HEK293 (cell line): ENCODE measurements around the gene SYNM.

ENCODE experiments used
- CTCF ChIA-PET: fragments of 350-600 bp; formaldehyde crosslinking; extraction: SDS; loops from one replicate; lab custom pipeline; 2021; ENCODE audit warnings: antibody characterized with exemption; lab: Yijun Ruan, JAX
- POLR2A ChIA-PET: fragments of 300-600 bp; formaldehyde crosslinking; extraction: SDS; loops from one replicate; lab custom pipeline; 2020; ENCODE audit warnings: antibody characterized with exemption, inconsistent platforms; lab: Yijun Ruan, JAX
- H3K27ac ChIP-seq: fragments of 200-500 bp; sonication (Bioruptor generic); 2 replicates; pipeline ENCODE4 v1.5.1; 2014; ENCODE audit warnings: low read depth, low read length, control low read depth, inconsistent platforms; ENCODE audit errors: extremely low read depth
- H3K36me3 ChIP-seq, 2 experiments: fragments of 200-500 bp in 1 of 2; sonication (Bioruptor generic) in 1 of 2; 1 replicate in 1 of 2; 2 replicates in 1 of 2; pipeline ENCODE4 v1.5.1; 2014 to 2017; ENCODE audit warnings: inconsistent platforms in 2 of 2, low read length in 2 of 2; ENCODE audit not compliant: control insufficient read depth in 2 of 2, insufficient read depth in 1 of 2
- H3K4me1 ChIP-seq: fragments of 200-500 bp; sonication (Bioruptor generic); 2 replicates; pipeline ENCODE4 v1.5.1; 2014; ENCODE audit warnings: mild to moderate bottlenecking, low read length, inconsistent platforms; ENCODE audit not compliant: control insufficient read depth, insufficient read depth
- H3K4me3 ChIP-seq: 2 replicates; pipeline ENCODE4 v1.5.1; 2011; ENCODE audit warnings: low read depth, mild to moderate bottlenecking, control low read depth, low read length, moderate library complexity
- H3K9me3 ChIP-seq: fragments of 200-500 bp; sonication (Bioruptor generic); 2 replicates; pipeline ENCODE4 v1.5.1; 2014; ENCODE audit warnings: low read depth, low read length, inconsistent platforms; ENCODE audit not compliant: control insufficient read depth, insufficient read depth
- PRDM1 ChIP-seq: fragments of 450-650 bp; formaldehyde crosslinking; IDR thresholded peaks from 2 replicates; pipeline ENCODE4; 2016; ENCODE audit warnings: missing biosample characterization, missing genetic modification characterization
- RBAK ChIP-seq: fragments of 450-650 bp; formaldehyde crosslinking; IDR thresholded peaks from 2 replicates; pipeline ENCODE4 v1.5.1; 2016; ENCODE audit warnings: missing biosample characterization, missing genetic modification characterization
- SP7 ChIP-seq: fragments of 450-650 bp; formaldehyde crosslinking; IDR thresholded peaks from 2 replicates; pipeline ENCODE4 v1.5.1; 2016; ENCODE audit warnings: missing biosample characterization, missing genetic modification characterization
- WT1 ChIP-seq: fragments of 450-650 bp; formaldehyde crosslinking; IDR thresholded peaks from 2 replicates; pipeline ENCODE4 v1.5.1; 2016; ENCODE audit warnings: missing biosample characterization, missing genetic modification characterization
- ZNF175 ChIP-seq: fragments of 450-650 bp; formaldehyde crosslinking; IDR thresholded peaks from 2 replicates; pipeline ENCODE4 v1.5.1; 2016; ENCODE audit warnings: missing biosample characterization, missing genetic modification characterization
- ZNF239 ChIP-seq: fragments of 450-650 bp; formaldehyde crosslinking; IDR thresholded peaks from 2 replicates; pipeline ENCODE4 v1.5.1; 2016; ENCODE audit warnings: missing biosample characterization, missing genetic modification characterization
- ZNF311 ChIP-seq: fragments of 450-650 bp; formaldehyde crosslinking; IDR thresholded peaks from 2 replicates; pipeline ENCODE4 v1.5.1; 2017; ENCODE audit warnings: missing biosample characterization, missing genetic modification characterization, borderline replicate concordance
- ZNF341 ChIP-seq: fragments of 450-650 bp; formaldehyde crosslinking; IDR thresholded peaks from 2 replicates; pipeline ENCODE4; 2016; ENCODE audit warnings: low read depth, missing biosample characterization, missing genetic modification characterization
- ZNF354C ChIP-seq: fragments of 450-650 bp; formaldehyde crosslinking; IDR thresholded peaks from 2 replicates; pipeline ENCODE4 v1.5.1; 2016; ENCODE audit warnings: missing biosample characterization, missing genetic modification characterization, low read depth, borderline replicate concordance
- ZNF501 ChIP-seq: fragments of 450-650 bp; formaldehyde crosslinking; IDR thresholded peaks from 2 replicates; pipeline ENCODE4 v1.5.1; 2016; ENCODE audit warnings: missing biosample characterization, missing genetic modification characterization
- ZNF521 ChIP-seq: fragments of 450-650 bp; formaldehyde crosslinking; IDR thresholded peaks from 2 replicates; pipeline ENCODE4 v1.5.1; 2017; ENCODE audit warnings: missing biosample characterization, mild to moderate bottlenecking, missing genetic modification characterization
- ZNF560 ChIP-seq: fragments of 450-650 bp; formaldehyde crosslinking; IDR thresholded peaks from 2 replicates; pipeline ENCODE4 v1.5.1; 2017; ENCODE audit warnings: missing biosample characterization, missing genetic modification characterization, borderline replicate concordance
- ZNF707 ChIP-seq: fragments of 450-650 bp; formaldehyde crosslinking; IDR thresholded peaks from 2 replicates; pipeline ENCODE4 v1.5.1; 2016; ENCODE audit warnings: missing biosample characterization, missing genetic modification characterization
- TF ChIP-seq, protein P1 (sequence below): fragments of 450-650 bp; formaldehyde crosslinking; IDR thresholded peaks from 2 replicates; pipeline ENCODE4 v1.5.1; 2016; ENCODE audit warnings: missing biosample characterization, missing genetic modification characterization
- TF ChIP-seq, protein P2 (sequence below): fragments of 450-650 bp; formaldehyde crosslinking; IDR thresholded peaks from 2 replicates; pipeline ENCODE4 v1.5.1; 2016; ENCODE audit warnings: missing biosample characterization, missing genetic modification characterization
- TF ChIP-seq, protein P3 (sequence below): fragments of 450-650 bp; IDR thresholded peaks from 2 replicates; pipeline ENCODE4 v1.5.1; 2018; ENCODE audit warnings: missing biosample characterization, missing genetic modification characterization
- TF ChIP-seq, protein P4 (sequence below): fragments of 450-650 bp; formaldehyde crosslinking; IDR thresholded peaks from 2 replicates; pipeline ENCODE4 v1.5.1; 2016; ENCODE audit warnings: missing biosample characterization, missing genetic modification characterization
- TF ChIP-seq, protein P5 (sequence below): fragments of 450-650 bp; formaldehyde crosslinking; optimal IDR thresholded peaks from 2 replicates; pipeline ENCODE3; 2016; ENCODE audit warnings: missing biosample characterization, mild to moderate bottlenecking, missing genetic modification characterization

Gene SYNM

DNA sequence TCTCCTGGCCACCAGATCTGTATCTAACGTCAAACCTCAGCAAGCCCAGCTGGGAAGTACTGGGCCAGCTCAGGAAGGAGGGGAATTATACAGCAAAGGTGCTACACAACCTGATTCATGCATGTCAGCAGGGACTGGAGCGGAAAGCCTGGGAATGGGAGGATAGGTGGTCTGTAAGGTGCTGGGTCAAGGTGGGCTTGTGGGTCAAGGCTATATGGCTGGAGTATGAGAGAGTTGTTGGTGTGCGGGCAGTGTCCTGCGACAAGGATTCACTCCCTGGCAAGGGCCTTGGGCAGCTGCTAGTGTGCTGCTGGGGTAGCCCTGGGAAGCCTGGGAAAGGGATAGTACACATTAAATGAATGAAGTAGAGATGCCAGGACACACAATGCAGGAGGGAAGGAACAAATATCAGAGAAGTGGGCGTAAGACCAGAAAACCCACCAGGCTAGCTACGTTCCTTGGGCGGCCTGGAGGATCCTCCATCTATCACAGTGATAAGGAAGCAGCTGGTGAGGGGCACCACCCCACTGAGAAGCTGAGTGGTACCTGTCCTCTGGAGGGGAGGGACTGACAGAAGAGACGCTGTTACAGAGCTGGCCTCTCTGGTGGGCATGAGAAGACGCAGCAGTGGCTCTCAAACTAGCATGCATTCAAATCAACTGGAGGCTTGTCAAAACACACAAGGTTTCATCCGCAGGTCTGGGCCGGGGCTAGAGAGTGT, 8.5 kb upstream of the SYNM start:
- ChIA-PET CTCF (interaction anchor here (0.7 to 1.6 kb wide), 3 partner anchors 11 to 654 kb away, joined by 4 to 8 read pairs (median 4); no protein-coding TSS in a partner anchor), POLR2A (interaction anchor here (0.5 to 0.7 kb wide), 2 partner anchors 9 to 113 kb away, joined by 3 read pairs; partner anchors contain the start of gene SYNM)
- Histone ChIP-seq H3K4me3 (no peak overlapping the region), H3K4me1 (no peaks in the 10 kb centered on the region; the same call in 1 of the 2 replicates), H3K27ac (no peak overlapping the region), H3K36me3 (no peaks in the 10 kb centered on the region), H3K9me3 (no peaks in the 10 kb centered on the region)
- TF ChIP-seq RBAK (no peak), ZNF239 (no peak), ZNF521 (tag by site-specific recombination) (no peak), ZNF560 (no peak), ZNF707 (tag by site-specific recombination) (no peak), ZNF501 (tag by site-specific recombination) (no peak), ZNF175 (tag by site-specific recombination) (no peak), WT1 (tag by site-specific recombination) (no peak), ZNF341 (tag by site-specific recombination) (no peak), SP7 (tag by site-specific recombination) (no peak), ZNF311 (tag by site-specific recombination) (no peak), PRDM1 (tag by site-specific recombination) (no peak), ZNF354C (tag by site-specific recombination) (no peak)
- TF ChIP-seq, protein P1, sequence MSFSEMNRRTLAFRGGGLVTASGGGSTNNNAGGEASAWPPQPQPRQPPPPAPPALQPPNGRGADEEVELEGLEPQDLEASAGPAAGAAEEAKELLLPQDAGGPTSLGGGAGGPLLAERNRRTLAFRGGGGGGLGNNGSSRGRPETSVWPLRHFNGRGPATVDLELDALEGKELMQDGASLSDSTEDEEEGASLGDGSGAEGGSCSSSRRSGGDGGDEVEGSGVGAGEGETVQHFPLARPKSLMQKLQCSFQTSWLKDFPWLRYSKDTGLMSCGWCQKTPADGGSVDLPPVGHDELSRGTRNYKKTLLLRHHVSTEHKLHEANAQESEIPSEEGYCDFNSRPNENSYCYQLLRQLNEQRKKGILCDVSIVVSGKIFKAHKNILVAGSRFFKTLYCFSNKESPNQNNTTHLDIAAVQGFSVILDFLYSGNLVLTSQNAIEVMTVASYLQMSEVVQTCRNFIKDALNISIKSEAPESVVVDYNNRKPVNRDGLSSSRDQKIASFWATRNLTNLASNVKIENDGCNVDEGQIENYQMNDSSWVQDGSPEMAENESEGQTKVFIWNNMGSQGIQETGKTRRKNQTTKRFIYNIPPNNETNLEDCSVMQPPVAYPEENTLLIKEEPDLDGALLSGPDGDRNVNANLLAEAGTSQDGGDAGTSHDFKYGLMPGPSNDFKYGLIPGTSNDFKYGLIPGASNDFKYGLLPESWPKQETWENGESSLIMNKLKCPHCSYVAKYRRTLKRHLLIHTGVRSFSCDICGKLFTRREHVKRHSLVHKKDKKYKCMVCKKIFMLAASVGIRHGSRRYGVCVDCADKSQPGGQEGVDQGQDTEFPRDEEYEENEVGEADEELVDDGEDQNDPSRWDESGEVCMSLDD = no peak
- TF ChIP-seq, protein P2, sequence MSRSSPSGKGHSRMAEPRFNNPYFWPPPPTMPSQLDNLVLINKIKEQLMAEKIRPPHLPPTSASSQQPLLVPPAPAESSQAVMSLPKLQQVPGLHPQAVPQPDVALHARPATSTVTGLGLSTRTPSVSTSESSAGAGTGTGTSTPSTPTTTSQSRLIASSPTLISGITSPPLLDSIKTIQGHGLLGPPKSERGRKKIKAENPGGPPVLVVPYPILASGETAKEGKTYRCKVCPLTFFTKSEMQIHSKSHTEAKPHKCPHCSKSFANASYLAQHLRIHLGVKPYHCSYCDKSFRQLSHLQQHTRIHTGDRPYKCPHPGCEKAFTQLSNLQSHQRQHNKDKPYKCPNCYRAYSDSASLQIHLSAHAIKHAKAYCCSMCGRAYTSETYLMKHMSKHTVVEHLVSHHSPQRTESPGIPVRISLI (tag by site-specific recombination) = no peak
- TF ChIP-seq, protein P3, sequence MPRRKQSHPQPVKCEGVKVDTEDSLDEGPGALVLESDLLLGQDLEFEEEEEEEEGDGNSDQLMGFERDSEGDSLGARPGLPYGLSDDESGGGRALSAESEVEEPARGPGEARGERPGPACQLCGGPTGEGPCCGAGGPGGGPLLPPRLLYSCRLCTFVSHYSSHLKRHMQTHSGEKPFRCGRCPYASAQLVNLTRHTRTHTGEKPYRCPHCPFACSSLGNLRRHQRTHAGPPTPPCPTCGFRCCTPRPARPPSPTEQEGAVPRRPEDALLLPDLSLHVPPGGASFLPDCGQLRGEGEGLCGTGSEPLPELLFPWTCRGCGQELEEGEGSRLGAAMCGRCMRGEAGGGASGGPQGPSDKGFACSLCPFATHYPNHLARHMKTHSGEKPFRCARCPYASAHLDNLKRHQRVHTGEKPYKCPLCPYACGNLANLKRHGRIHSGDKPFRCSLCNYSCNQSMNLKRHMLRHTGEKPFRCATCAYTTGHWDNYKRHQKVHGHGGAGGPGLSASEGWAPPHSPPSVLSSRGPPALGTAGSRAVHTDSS (tag by site-specific recombination) = no peak
- TF ChIP-seq, protein P4, sequence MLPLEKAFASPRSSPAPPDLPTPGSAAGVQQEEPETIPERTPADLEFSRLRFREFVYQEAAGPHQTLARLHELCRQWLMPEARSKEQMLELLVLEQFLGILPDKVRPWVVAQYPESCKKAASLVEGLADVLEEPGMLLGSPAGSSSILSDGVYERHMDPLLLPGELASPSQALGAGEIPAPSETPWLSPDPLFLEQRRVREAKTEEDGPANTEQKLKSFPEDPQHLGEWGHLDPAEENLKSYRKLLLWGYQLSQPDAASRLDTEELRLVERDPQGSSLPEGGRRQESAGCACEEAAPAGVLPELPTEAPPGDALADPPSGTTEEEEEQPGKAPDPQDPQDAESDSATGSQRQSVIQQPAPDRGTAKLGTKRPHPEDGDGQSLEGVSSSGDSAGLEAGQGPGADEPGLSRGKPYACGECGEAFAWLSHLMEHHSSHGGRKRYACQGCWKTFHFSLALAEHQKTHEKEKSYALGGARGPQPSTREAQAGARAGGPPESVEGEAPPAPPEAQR (tag by site-specific recombination) = no peak
- TF ChIP-seq, protein P5, sequence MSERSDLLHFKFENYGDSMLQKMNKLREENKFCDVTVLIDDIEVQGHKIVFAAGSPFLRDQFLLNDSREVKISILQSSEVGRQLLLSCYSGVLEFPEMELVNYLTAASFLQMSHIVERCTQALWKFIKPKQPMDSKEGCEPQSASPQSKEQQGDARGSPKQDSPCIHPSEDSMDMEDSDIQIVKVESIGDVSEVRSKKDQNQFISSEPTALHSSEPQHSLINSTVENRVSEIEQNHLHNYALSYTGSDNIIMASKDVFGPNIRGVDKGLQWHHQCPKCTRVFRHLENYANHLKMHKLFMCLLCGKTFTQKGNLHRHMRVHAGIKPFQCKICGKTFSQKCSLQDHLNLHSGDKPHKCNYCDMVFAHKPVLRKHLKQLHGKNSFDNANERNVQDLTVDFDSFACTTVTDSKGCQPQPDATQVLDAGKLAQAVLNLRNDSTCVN = no peak
